ENCODE measurements around the gene NPIPA1.
"Not testable (repeated sequence)": the region's sequence is repeated elsewhere in the genome, so short reads cannot be mapped to it uniquely, and the experiment has no call there.

NPIPA1 gene

GRCh38 chr16:14978908-14979307 is 41.7 kb downstream of the NPIPA1 start:
- not testable (repeated sequence) for DNase-seq

GRCh38 chr16:14981234-14981633 is 44.0 kb downstream of the NPIPA1 start:
- not testable (repeated sequence) for DNase-seq

- not testable (repeated sequence) for DNase-seq
These were observed 45.3 kb downstream of the NPIPA1 start for GRCh38 chr16:14982521-14982920.

- DNase-seq = not testable (repeated sequence)
These were observed 50.8 kb downstream of the NPIPA1 start for GRCh38 chr16:14988092-14988491.

- not testable (repeated sequence) for DNase-seq
These were observed 51.5 kb downstream of the NPIPA1 start for GRCh38 chr16:14988661-14989191.

- DNase-seq = not testable (repeated sequence)
These were observed 52.3 kb downstream of the NPIPA1 start for GRCh38 chr16:14989291-14990281.

GRCh38 chr16:14993277-14994151 is 56.3 kb downstream of the NPIPA1 start:
- DNase-seq = not testable (repeated sequence)

- not testable (repeated sequence) for DNase-seq
These were observed 59.5 kb downstream of the NPIPA1 start for GRCh38 chr16:14996702-14997101.

GRCh38 chr16:14998300-14998699 is 61.1 kb downstream of the NPIPA1 start:
- DNase-seq = not testable (repeated sequence)

GRCh38 chr16:14999845-15000244 is 62.6 kb downstream of the NPIPA1 start:
- DNase-seq = not testable (repeated sequence)
